Measurements from ENCODE around the gene NPY4R.
"Not testable (repeated sequence)": the region's sequence is repeated elsewhere in the genome, so short reads cannot be mapped to it uniquely, and the experiment has no call there.

The NPY4R gene

GRCh38 chr10:46419570-46420379 is 46.0 kb downstream of the NPY4R start:
- POLR2A ChIA-PET; DNase-seq (ENCODE audit: extremely low spot score); CTCF ChIA-PET: not testable (repeated sequence)

DNA sequence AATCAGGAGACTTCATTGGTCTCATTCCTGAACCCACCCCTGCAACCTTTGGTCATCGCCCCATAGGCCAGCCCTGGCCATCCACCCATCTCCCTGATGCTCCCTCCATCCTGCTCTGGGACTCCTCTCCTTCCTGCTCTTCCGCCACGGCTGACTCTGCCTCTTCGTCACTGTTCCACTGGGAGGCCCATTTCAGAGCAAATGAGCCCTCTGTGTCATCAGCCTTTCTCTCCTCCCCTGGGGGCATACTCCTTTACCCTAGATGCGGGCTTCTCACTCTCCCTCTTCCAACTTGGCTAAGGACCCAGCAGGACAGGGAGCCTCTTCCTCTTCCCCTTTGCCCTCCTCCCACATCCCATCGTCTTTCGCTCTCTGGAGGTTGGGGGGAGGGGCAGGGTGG is 47.5 kb downstream of the NPY4R start:
- POLR2A ChIA-PET; CTCF ChIA-PET; DNase-seq (ENCODE audit: extremely low spot score): not testable (repeated sequence)

DNA sequence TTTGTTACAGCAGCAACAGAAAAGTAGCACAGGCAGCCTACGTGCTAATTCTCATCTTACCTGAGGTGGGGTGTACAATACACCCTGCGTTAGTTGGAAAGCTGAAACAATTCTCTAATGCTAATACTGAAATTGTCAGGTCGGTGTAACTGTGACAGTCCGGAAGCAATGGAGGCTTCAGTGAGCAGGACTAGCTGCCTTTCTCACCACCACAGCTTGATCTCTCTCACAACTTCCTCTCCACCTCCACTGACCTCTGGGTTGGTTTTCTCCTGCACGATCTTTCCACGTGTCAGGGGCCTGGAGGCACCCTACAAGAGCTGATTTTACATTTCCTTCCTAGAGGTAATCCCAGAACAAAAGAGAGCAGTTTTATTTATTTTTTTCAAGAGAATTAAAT is 50.5 kb downstream of the NPY4R start:
- POLR2A ChIA-PET; DNase-seq (ENCODE audit: extremely low spot score): not testable (repeated sequence)

GRCh38 chr10:46412665-46413064 is 53.1 kb downstream of the NPY4R start:
- POLR2A ChIA-PET; CTCF ChIA-PET; DNase-seq (ENCODE audit: extremely low spot score): not testable (repeated sequence)

More for the DNA sequence above, 50.5 kb downstream of the NPY4R start:
- CTCF ChIA-PET = not testable (repeated sequence)

- POLR2A ChIA-PET; CTCF ChIA-PET; DNase-seq (ENCODE audit: extremely low spot score): not testable (repeated sequence)
These were observed 54.6 kb downstream of the NPY4R start for GRCh38 chr10:46411123-46411522.

All from GM10248 (cell line).